ENCODE results near the gene MIS18A.
A peak's percentile ranks its signal among the peaks of the same experiment; 100 is the strongest.
"Not testable (repeated sequence)": the region's sequence is repeated elsewhere in the genome, so short reads cannot be mapped to it uniquely, and the experiment has no call there.

Gene MIS18A

GRCh38 chr21:32304998-32305397, 26.1 kb upstream of the MIS18A start:
- DNase-seq (ENCODE audit: low spot score), result no peak

- DNase-seq (ENCODE audit: low spot score), result no peak
Observed at GRCh38 chr21:32303385-32303784, 24.5 kb upstream of the MIS18A start.

GRCh38 chr21:32302560-32302959, 23.7 kb upstream of the MIS18A start:
- DNase-seq (ENCODE audit: low spot score), result no peak

- no peak for DNase-seq (ENCODE audit: low spot score)
Observed at GRCh38 chr21:32301596-32301995, 22.7 kb upstream of the MIS18A start.

GRCh38 chr21:32300117-32300681, 21.4 kb upstream of the MIS18A start:
- no peak for DNase-seq (ENCODE audit: low spot score)

- DNase-seq (ENCODE audit: low spot score), result no peak
Observed at GRCh38 chr21:32299695-32300094, 20.8 kb upstream of the MIS18A start.

GRCh38 chr21:32298658-32299081, 19.8 kb upstream of the MIS18A start, which contains the start of gene MRAP:
TSS of gene MRAP (plus strand) at chr21:32298855. CDS start at chr21:32298972, 117 bp downstream.
- DNase-seq (ENCODE audit: low spot score), result no peak

- no peak for DNase-seq (ENCODE audit: low spot score)
Observed at GRCh38 chr21:32298148-32298559, 19.3 kb upstream of the MIS18A start.

GRCh38 chr21:32297449-32297848, 18.6 kb upstream of the MIS18A start:
- DNase-seq (ENCODE audit: low spot score), result no peak

- no peak for DNase-seq (ENCODE audit: low spot score)
Observed at GRCh38 chr21:32285476-32285875, 6.6 kb upstream of the MIS18A start.

- no peak for DNase-seq (ENCODE audit: low spot score)
Observed at GRCh38 chr21:32282992-32283391, 4.1 kb upstream of the MIS18A start.

- no peak for DNase-seq (ENCODE audit: low spot score)
Observed at GRCh38 chr21:32281531-32281930, 2.7 kb upstream of the MIS18A start.

GRCh38 chr21:32279377-32279680, 480 bp upstream of the MIS18A start:
- no peak for DNase-seq (ENCODE audit: low spot score)

GRCh38 chr21:32278103-32278502, 746 bp downstream of the MIS18A start:
- DNase-seq (ENCODE audit: low spot score), result no peak

- DNase-seq (ENCODE audit: low spot score), result no peak
Observed at GRCh38 chr21:32276671-32277070, 2.2 kb downstream of the MIS18A start.

- DNase-seq (ENCODE audit: low spot score), result no peak
Observed at GRCh38 chr21:32270748-32271147, 8.1 kb downstream of the MIS18A start.

- not testable (repeated sequence) for DNase-seq (ENCODE audit: low spot score)
Observed at GRCh38 chr21:32265321-32265720, 13.5 kb downstream of the MIS18A start.

- no peak for DNase-seq (ENCODE audit: low spot score)
Observed at GRCh38 chr21:32261929-32262328, 16.9 kb downstream of the MIS18A start.

GRCh38 chr21:32260130-32260529, 18.7 kb downstream of the MIS18A start:
- DNase-seq (ENCODE audit: low spot score), result no peak

GRCh38 chr21:32258786-32259048, 20.1 kb downstream of the MIS18A start:
- not testable (repeated sequence) for DNase-seq (ENCODE audit: low spot score)

- peak; percentile 77 for DNase-seq (ENCODE audit: low spot score)
Observed at GRCh38 chr21:32257962-32258785, 20.7 kb downstream of the MIS18A start.

- peak; percentile 36 for DNase-seq (ENCODE audit: low spot score)
Observed at GRCh38 chr21:32256873-32257620, 21.8 kb downstream of the MIS18A start.

GRCh38 chr21:32256251-32256650, 22.6 kb downstream of the MIS18A start:
- DNase-seq (ENCODE audit: low spot score), result no peak
